ENCODE results near the gene ADAMTS16.
"Not testable (repeated sequence)": the region's sequence is repeated elsewhere in the genome, so short reads cannot be mapped to it uniquely, and the experiment has no call there.

Gene ADAMTS16, protein sequence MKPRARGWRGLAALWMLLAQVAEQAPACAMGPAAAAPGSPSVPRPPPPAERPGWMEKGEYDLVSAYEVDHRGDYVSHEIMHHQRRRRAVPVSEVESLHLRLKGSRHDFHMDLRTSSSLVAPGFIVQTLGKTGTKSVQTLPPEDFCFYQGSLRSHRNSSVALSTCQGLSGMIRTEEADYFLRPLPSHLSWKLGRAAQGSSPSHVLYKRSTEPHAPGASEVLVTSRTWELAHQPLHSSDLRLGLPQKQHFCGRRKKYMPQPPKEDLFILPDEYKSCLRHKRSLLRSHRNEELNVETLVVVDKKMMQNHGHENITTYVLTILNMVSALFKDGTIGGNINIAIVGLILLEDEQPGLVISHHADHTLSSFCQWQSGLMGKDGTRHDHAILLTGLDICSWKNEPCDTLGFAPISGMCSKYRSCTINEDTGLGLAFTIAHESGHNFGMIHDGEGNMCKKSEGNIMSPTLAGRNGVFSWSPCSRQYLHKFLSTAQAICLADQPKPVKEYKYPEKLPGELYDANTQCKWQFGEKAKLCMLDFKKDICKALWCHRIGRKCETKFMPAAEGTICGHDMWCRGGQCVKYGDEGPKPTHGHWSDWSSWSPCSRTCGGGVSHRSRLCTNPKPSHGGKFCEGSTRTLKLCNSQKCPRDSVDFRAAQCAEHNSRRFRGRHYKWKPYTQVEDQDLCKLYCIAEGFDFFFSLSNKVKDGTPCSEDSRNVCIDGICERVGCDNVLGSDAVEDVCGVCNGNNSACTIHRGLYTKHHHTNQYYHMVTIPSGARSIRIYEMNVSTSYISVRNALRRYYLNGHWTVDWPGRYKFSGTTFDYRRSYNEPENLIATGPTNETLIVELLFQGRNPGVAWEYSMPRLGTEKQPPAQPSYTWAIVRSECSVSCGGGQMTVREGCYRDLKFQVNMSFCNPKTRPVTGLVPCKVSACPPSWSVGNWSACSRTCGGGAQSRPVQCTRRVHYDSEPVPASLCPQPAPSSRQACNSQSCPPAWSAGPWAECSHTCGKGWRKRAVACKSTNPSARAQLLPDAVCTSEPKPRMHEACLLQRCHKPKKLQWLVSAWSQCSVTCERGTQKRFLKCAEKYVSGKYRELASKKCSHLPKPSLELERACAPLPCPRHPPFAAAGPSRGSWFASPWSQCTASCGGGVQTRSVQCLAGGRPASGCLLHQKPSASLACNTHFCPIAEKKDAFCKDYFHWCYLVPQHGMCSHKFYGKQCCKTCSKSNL

DNA sequence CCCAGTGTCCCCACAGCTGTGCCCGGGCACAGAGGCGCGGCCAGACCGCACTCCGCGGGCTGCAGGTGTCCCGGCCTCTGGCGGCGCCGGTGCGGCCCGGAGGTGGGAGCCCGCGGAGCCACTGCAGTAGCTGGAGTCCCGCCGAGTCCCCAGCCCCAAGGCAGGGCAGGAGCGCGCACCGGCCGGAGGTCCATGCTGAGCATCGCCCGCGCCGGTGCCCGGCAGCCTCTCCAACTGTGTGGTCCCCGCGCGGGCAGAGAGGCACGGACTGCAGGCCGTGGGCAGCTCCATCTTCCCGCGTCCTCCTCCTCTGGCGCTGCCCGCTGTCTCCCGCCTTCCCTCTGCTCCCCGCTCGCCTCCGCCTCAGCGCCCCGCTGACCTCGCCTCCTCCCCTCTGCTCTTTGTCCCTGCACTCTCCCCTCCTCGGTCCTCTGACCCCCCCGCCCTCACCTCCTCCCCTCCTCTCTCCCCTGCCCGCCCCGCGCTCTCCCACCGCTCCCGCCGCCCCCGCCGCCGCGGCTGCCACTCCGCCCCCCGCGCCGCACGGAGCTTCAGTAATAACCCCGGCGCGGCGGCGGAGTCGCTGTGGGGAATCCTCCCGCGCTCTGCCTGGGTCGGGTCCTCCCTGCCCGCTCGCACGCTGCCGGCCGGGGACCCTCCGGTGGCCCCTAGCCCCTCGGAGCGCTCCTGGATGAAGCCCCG lies at the start of gene ADAMTS16:
ADAMTS16 (plus strand) TSS at position 554 of the 702 bp plus-strand sequence; CDS start at position 692, 138 bp downstream.
- DNase-seq (ENCODE audit: low read depth in 1 of 2, low spot score in 1 of 2): no peak

DNA sequence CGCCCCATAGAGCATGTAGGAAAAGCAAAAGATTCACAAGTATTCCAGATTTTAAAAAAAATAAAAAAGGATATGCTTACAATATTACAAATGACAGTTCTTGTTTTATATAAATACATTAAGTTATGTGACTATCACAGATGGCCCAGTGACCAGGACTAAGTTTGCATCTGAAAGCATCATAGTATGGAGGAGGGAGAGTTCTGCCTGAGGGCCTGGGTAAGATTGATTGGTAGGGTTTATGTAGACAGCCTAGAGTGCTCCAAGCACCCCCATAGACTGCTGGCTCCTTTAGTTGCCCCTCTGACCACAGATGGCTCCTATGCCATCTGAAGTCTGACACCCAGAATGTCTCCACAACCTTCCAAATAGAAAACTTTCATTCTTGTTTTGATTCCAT lies 48.0 kb upstream of the ADAMTS16 start:
- no peak for DNase-seq (ENCODE audit: low read depth in 1 of 2, low spot score in 1 of 2)

DNA sequence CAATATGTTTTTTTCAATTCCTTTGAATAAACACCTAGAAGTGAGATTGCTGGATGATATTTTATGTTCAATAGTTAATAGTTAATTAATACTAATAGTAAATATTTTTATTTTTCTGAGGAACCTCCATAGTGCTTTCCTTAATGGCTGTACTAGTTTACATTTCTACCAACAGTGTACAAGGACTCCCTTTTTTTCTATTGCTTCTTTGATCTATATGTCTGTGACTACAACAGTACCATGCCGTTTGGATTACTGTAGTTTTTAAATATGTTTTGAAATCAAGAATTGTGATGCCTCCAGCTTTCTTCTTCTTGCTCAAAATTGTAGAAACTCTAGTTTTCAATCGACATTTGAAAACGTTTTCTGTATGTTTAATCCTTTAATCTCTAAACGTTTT lies 39.5 kb upstream of the ADAMTS16 start:
- no peak for DNase-seq (ENCODE audit: low read depth in 1 of 2, low spot score in 1 of 2)

DNA sequence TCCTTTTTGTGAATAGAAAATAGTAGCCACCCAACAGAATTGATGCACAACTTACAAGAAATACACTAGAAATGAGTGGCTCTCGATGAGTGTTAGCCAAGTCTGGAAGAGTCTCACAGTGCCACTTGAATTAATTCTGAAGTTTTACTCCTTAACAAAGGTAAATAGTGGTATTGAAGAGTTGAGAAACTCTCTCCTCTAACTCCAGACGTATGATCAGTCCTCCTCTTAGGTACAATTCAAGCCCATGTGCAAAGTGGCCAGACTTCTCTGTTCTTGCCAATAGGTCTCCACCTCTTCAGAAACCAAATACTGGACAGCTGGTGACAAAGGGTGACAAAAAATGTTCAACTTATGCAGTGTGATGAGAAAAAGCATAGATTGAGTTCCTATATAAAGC lies 38.5 kb upstream of the ADAMTS16 start:
- DNase-seq (ENCODE audit: low read depth in 1 of 2, low spot score in 1 of 2): no peak

DNA sequence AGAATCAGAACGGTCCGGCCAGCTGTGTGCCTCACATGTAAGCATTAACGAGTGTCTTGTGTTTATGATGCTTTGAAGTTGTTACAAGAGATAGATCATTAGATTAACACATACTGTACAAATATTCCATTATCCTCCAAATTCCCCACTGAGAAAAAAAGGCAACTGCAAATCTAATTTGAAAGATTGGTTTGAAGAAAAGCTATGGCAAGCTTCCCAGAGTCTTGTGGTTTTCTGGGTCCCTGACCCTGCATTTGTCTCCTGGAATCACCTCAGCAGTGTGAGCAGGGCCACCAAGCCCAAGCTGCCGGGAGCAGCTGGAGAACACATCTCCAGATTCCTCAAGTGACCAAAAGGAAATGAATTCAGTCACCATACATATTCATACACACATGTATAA lies 36.9 kb upstream of the ADAMTS16 start:
- no peak for DNase-seq (ENCODE audit: low read depth in 1 of 2, low spot score in 1 of 2)

DNA sequence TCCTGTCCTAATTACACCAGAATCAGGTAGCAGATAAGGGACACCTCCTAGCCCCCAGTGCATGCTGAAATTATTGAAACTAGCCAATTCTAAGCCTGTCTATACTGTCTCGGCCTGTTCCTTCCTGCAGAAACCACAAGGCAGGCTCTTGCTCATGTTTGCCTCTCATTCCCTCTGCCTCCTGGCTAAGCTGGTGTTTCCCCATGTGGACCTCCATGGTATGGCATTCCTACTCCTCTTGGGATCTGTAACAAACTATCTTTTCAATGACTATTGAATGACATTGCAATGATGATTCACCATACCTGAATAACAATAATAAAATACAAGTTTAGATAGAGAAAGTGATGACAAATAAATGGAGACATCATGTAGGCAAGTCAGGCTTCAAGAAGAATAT lies 35.6 kb upstream of the ADAMTS16 start:
- no peak for DNase-seq (ENCODE audit: low read depth in 1 of 2, low spot score in 1 of 2)

DNA sequence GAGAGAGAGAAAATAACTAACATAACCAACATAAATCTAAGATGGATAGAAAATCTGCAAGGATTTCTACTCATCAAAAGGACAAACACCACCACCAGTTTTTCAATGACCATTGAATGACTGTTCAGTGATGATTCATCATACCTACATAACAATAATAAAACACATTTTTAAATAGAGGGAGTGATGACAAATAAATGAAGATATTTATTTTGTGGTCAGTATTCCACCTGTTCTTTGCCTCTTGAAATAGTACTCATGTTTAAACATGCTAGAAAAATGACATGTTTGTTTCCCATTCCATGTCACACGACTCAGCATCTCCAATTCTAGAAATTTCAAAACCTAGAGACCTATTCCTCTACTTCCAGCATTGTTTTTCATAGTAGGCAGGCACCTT lies 34.6 kb upstream of the ADAMTS16 start:
- DNase-seq (ENCODE audit: low read depth in 1 of 2, low spot score in 1 of 2): no peak

DNA sequence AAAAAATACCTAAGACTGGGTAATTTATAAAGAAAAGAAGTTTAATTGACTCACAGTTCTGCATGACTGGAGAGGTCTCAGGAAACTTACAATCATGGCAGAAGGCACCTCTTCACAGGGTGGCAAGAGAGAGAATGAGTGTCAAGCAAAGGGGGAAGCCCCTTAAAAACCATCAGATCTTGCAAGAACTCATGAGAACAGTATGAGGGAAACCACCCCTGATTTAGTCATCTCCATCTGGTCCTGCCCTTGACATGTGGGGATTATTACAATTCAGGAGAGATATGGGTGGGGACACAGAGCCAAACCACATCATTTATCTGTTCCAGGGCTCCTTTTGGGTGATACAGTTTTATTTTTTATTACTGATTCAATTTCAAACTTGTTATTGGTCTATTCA lies 23.2 kb upstream of the ADAMTS16 start:
- no peak for DNase-seq (ENCODE audit: low read depth in 1 of 2, low spot score in 1 of 2)

DNA sequence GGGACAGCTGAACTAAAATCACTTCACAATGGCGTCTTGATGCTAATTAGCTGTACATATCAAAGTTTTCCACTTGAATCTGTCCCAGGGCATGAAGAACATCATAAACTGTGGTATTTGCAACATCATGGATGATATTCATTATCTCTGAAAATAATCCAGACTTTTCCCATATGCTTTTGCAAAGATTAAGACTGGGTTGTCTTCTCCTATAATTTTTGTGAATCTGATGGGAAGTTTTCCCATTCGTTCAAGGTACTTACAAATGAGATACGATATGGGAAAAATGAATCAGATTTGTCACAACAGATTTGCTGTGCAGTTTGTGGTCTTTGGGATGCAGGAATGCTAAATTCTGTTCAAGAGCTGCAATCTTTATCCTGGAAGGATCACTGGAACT lies 17.4 kb upstream of the ADAMTS16 start:
- DNase-seq (ENCODE audit: low read depth in 1 of 2, low spot score in 1 of 2): no peak

DNA sequence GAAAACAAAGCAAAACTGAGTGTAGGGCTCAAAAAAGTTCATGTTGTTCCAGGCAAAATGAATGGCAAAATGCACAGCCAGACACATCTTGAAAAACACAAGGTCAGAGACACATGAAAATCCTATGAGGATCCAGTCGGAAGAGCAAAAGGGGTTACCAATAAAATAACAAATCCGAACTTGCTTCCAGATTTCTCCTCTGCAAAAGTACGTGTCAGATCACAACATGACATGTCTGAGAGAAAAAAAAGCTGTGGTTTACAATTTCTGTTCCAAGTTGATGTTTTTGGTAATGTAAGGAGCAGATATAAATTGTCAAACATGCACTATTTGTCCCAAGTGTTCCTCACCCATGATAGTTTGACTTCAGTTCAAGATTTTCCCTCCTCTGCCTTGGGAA lies 15.9 kb upstream of the ADAMTS16 start:
- no peak for DNase-seq (ENCODE audit: low read depth in 1 of 2, low spot score in 1 of 2)

DNA sequence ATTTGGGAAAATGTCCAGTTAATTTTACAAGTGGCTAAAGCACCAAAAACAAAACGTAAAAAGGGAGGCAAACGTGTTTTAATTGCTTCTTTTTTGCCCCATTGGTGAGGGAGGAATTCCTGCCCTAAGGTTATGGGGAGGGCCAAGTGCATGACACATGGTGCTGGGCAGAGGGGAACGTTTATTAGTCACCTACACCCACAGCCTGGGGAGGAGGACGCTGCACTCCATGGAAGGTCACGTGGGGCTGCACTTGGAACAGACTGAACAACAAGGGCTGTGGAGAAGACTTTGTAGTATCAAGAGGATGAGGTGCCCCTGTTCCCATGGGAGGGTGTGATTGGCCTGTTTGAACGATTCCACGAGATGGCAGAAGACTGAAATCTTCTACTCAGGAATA lies 13.7 kb upstream of the ADAMTS16 start:
- DNase-seq (ENCODE audit: low read depth in 1 of 2, low spot score in 1 of 2): no peak

DNA sequence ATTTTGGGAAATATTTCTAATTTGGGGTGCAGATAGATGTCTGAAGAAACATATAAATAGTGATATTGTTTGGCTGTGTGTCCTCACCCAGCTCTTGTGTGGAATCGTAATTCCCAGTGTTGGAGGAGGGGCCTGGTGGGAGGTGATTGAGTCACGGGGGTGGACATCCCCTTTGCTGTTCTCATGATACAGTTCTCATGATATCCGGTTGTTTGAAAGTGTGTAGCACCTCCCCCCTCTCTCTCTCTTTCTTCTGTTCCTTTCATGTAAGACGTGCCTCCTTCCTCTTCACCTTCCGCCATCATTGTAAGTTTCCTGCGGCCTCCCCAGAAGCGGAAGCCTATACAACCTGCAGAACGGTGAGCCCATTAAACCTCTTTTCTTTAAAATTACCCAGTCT lies 11.4 kb upstream of the ADAMTS16 start:
- DNase-seq (ENCODE audit: low read depth in 1 of 2, low spot score in 1 of 2): no peak

DNA sequence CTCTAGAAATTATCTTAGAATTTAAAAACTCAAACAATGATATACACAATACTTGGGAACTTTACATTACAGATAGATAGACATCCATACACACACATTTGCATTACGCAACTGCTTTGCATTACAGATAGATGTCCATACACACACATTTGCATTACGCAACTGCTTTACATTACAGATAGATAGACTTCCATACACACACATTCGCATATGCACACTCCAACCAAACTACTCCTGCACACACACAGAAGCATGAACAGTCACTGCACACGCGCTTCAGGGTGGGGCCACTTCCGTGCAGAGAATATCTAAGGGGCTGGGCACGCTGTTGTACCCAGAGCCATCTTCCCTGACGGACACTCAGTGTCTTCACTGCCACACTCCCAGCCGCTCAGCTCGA lies 7.9 kb upstream of the ADAMTS16 start:
- DNase-seq (ENCODE audit: low read depth in 1 of 2, low spot score in 1 of 2): no peak

DNA sequence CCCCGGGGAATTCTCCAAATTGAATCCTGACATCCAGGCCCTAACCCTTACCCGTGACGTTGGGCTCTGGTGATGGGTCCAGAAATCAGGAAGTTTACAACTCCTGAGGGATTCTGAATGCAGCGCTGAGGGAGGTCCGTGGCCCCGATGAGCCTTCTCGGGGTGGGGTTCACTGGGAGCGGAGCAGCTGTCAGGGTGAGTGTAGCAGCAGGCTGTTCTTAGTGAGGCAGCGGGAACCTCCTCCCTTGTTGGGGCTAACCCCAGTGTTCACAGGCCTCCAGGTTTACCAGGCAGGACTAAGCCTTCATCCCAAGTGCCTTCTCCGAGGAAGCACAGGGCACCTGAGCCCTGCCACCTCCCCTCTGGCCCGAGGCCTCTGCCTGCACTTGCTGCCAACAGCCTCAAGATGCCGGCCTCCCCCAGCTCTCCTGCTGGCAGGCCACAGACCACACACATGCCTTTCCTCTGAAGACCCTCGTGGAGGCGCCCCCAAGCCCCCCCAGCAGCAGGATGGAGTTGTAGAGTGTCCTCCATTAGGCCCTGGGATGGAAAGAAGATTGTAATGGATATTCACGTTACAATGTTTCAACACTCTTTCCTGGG lies 7.3 kb upstream of the ADAMTS16 start:
- no peak for DNase-seq (ENCODE audit: low read depth in 1 of 2, low spot score in 1 of 2)

DNA sequence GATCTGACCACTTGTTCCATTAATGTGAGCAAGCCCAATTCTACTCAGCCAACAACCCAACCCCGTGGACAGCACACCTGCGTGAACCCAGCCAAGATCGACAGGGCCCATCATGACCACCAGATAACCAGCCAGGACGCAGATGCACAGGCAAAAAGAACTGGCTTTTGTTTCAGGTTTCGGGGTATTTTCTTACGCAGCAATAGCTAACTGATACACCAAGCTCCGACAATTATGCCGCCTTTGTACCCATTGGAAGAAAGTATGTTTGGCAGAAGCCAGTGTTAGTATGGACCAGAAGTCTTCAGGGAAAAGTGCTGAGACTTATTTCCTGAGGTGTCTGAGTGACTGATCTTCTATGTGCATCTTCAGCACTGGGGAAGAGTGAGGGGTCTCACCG lies 6.0 kb upstream of the ADAMTS16 start:
- no peak for DNase-seq (ENCODE audit: low read depth in 1 of 2, low spot score in 1 of 2)

DNA sequence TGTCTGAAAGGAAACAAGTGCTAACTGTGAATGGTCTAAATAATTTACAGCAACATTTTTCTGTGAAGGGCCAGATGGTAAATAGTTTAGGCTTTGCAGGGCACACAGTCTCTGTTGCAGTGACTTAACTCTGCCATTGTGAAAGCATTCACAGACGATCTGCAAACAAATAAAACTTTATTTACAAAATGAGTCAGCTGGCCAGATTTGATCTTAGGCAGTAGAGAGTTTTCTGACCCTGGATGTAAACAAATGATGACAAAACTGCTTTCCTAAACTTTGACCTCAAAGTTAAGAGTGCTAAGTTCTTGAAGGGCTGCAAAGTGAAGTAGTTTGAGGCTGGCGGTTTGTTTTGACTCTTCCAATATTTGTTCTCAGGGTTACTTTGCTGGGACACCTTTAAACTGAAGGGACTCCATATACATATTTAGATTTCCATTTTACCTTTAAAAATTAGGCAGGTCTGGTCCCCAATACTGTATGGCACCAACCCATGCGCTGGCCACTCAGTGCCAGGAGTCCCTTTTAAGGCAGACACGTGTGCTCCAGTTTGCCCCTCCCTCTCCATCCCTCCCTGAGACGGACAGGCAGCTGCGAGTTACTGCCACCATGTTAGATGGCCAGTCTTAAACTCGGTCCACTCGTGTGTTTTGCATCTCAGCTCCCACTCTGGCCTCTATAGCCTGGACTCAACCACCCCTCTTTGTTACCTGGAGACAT lies 4.0 kb upstream of the ADAMTS16 start:
- no peak for DNase-seq (ENCODE audit: low read depth in 1 of 2, low spot score in 1 of 2)

DNA sequence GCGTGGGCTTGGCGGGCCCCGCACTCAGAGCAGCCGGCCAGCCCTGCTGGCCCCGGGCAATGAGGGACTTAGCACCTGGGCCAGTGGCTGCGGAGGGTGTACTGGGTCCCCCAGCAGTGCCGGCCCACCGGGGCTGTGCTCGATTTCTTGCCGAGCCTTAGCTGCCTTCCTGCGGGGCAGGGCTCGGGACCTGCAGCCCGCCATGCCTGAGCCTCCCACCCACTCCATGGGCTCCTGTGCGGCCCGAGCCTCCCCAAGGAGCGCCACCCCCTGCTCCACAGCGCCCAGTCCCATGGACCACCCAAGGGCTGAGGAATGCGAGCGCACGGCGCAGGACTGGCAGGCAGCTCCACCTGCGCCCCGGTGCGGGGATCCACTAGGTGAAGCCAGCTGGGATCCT lies 2.3 kb upstream of the ADAMTS16 start:
- DNase-seq (ENCODE audit: low read depth in 1 of 2, low spot score in 1 of 2): not testable (repeated sequence)

DNA sequence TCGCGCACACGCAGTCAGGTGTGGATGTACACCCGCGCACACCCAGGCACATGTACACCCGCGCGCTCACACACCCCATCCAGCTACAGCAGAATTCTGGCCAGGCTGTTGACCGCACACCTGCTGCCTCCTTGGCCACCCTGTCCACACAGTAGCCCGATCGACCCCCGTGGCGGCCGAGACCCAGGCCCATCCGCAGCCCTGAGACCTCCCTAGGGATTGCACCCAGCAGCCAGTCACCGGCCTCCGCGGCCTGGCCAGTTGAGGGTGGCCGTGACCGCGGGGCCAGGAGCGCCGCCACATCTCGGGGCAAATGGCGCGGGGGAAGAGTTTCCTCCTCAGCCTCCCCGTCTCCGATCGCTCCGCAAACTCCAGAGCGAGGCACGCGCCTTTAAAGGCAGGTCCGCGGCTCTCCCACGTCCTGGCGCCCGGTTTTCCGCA lies 774 bp upstream of the ADAMTS16 start:
- DNase-seq (ENCODE audit: low read depth in 1 of 2, low spot score in 1 of 2): no peak

DNA sequence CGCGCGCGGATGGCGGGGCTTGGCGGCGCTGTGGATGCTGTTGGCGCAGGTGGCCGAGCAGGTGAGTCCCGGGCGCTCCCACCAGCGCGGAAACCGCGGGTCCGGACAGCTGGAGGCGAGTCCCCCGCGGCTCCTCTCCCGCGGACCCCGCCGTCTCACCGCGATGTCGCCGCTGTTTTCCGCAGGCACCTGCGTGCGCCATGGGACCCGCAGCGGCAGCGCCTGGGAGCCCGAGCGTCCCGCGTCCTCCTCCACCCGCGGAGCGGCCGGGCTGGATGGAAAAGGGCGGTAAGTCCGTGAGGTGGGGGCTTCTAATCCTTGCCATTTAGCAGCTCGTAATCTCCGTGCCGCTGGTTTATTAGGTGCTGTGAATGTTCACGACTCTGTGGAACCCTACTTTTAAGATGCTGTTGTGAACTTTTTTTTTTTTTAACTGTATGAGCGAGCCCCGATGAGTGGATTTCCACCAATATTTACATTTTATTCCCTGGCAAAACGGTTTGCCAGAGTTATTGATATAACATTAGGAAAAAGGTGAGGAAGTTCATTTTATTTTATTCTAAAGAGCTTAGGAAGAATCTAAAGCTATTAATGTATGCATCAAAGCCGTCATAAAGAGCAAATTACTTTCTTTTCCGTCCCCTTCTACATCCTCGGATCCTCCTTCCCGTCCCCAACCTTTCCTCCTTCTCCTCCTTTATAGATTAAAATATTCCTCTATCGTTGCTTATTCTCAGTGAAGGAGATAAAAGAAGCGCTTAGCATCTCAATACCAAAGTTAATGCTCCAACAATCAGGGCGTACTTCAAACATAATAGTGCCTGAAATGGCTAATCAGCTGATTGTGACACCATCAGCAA lies 579 bp downstream of the ADAMTS16 start:
- DNase-seq (ENCODE audit: low read depth in 1 of 2, low spot score in 1 of 2): no peak
